Measurements from ENCODE around the gene CYP4F12. TPM values are rescaled to one million over a fixed set of nuclear protein-coding genes. Genes with fewer than 3 reads are reported as not detected.
A peak's percentile ranks its signal among the peaks of the same experiment; 100 is the strongest.

Gene CYP4F12
- total and polyA plus RNA-seq, 4 donors: 0.85 to 4.2 (median 3.1) TPM

- TF ChIP-seq CTCF (IDR thresholded peaks at IDR 0.05; ENCODE audit: control extremely low read depth, extremely low read depth): no peak
- no peak for DNase-seq
- Histone ChIP-seq H3K9ac (ENCODE audit: insufficient read depth in 1 of 2, low read length in 2 of 2) (no peak overlapping the region), H3K4me1 (ENCODE audit: control insufficient read depth in 5 of 5, insufficient read depth in 5 of 5, low read length in 5 of 5) (peaks cover 0 to 7% (median 0%) of the 10 kb centered on the region in 5 donors), H3K27me3 (ENCODE audit: control insufficient read depth in 3 of 3, insufficient read depth in 3 of 3, low read length in 2 of 3) (no peaks in the 10 kb centered on the region), H3K36me3 (ENCODE audit: control insufficient read depth in 4 of 4, insufficient read depth in 4 of 4, low read length in 4 of 4) (no peaks in the 10 kb centered on the region), H3K27ac (ENCODE audit: low read depth in 1 of 2, low read length in 1 of 2) (no peak overlapping the region), H3K9me3 (ENCODE audit: control insufficient read depth in 4 of 4, insufficient read depth in 3 of 4, low read length in 3 of 4) (peaks cover 0 to 2% (median 0%) of the 10 kb centered on the region in 4 donors), H3K4me3 (no peak overlapping the region)
- ATAC-seq (ENCODE audit: insufficient read depth, low FRiP score): no peak
Observed at GRCh38 chr19:15639596-15639995, 33.3 kb upstream of the CYP4F12 start.

- DNase-seq: peak; percentile 1 to 32 (median 20)
- H3K9ac ChIP-seq (ENCODE audit: insufficient read depth in 1 of 2, low read length in 2 of 2): no peak within 1 kb of the TSS
- WGBS, 2 donors: 55% methylated on average over 6 of the region's 6 CpGs
- peaks cover 0 to 2% (median 0%) of the 10 kb centered on the region in 4 donors for H3K9me3 ChIP-seq (ENCODE audit: control insufficient read depth in 4 of 4, insufficient read depth in 3 of 4, low read length in 3 of 4)
- H3K27me3 ChIP-seq (ENCODE audit: control insufficient read depth in 3 of 3, insufficient read depth in 3 of 3, low read length in 2 of 3): no peaks in the 10 kb centered on the region
- peaks cover 0 to 7% (median 0%) of the 10 kb centered on the region in 5 donors for H3K4me1 ChIP-seq (ENCODE audit: control insufficient read depth in 5 of 5, insufficient read depth in 5 of 5, low read length in 5 of 5)
- peak; percentile 62 for ATAC-seq (ENCODE audit: insufficient read depth, low FRiP score)
- no peaks in the 10 kb centered on the region for H3K36me3 ChIP-seq (ENCODE audit: control insufficient read depth in 4 of 4, insufficient read depth in 4 of 4, low read length in 4 of 4)
- peak within 1 kb of the TSS in 1 of 2 donors; percentile 37 for H3K27ac ChIP-seq (ENCODE audit: low read depth in 1 of 2, low read length in 1 of 2)
- TF ChIP-seq CTCF (IDR thresholded peaks at IDR 0.05; ENCODE audit: control extremely low read depth, extremely low read depth): no peak
- H3K4me3 ChIP-seq: no peak within 1 kb of the TSS
Observed at GRCh38 chr19:15640294-15640903, 32.5 kb upstream of the CYP4F12 start, which contains the start of gene CYP4F3. Gene CYP4F3, plus strand, starts transcription at chr19:15640897. Its CDS starts 519 bp downstream, at chr19:15641416.

GRCh38 chr19:15640904-15641597, 31.8 kb upstream of the CYP4F12 start:
- no peak for TF ChIP-seq CTCF (IDR thresholded peaks at IDR 0.05; ENCODE audit: control extremely low read depth, extremely low read depth)
- peaks cover 0 to 7% (median 0%) of the 10 kb centered on the region in 5 donors for H3K4me1 ChIP-seq (ENCODE audit: control insufficient read depth in 5 of 5, insufficient read depth in 5 of 5, low read length in 5 of 5)
- H3K27me3 ChIP-seq (ENCODE audit: control insufficient read depth in 3 of 3, insufficient read depth in 3 of 3, low read length in 2 of 3): no peaks in the 10 kb centered on the region
- H3K9me3 ChIP-seq (ENCODE audit: control insufficient read depth in 4 of 4, insufficient read depth in 3 of 4, low read length in 3 of 4): peaks cover 0 to 2% (median 0%) of the 10 kb centered on the region in 4 donors
- DNase-seq (no peak), ATAC-seq (ENCODE audit: insufficient read depth, low FRiP score) (no peak)
- H3K36me3 ChIP-seq (ENCODE audit: control insufficient read depth in 4 of 4, insufficient read depth in 4 of 4, low read length in 4 of 4): no peaks in the 10 kb centered on the region
- no peak overlapping the region for H3K4me3 ChIP-seq
- no peak overlapping the region for H3K9ac ChIP-seq (ENCODE audit: insufficient read depth in 1 of 2, low read length in 2 of 2)
- H3K27ac ChIP-seq (ENCODE audit: low read depth in 1 of 2, low read length in 1 of 2): peak overlapping the region in 1 of 2 donors; percentile 37
- WGBS, 2 donors: 69 to 73% methylated on average over 12 of the region's 12 CpGs

Measured in lung (tissue), 12 donors.